OCI-LY7 (cell line): ENCODE results near the gene DCAF4. TPM values are rescaled to one million over a fixed set of nuclear protein-coding genes. Genes with fewer than 3 reads are reported as not detected.
"Not testable (repeated sequence)": the region's sequence is repeated elsewhere in the genome, so short reads cannot be mapped to it uniquely, and the experiment has no call there.

Experiments used
- BruUV-seq: library from RNA; stranded (reverse); fragments of 400-500 nt; replicated peaks from 2 replicates; lab custom pipeline; 2021; lab: Mats Ljungman, UMichigan
- CTCF ChIA-PET: fragments of 300-600 bp; sonication (Branson Sonifier 250); formaldehyde crosslinking; loops from one replicate; lab custom pipeline; 2022; ENCODE audit warnings: antibody characterized with exemption; ENCODE audit not compliant: unreplicated experiment; lab: Charles Lee
- POLR2A ChIA-PET: fragments of 300-600 bp; sonication (Branson Sonifier 250); formaldehyde crosslinking; loops from one replicate; lab custom pipeline; 2022; ENCODE audit warnings: antibody characterized with exemption; lab: Charles Lee
- DNase-seq: peaks from one replicate; pipeline ENCODE4 v3.0.0-alpha.2; 2015; ENCODE audit warnings: low spot score
- H2AFZ ChIP-seq: fragments of 200-600 bp; sonication (generic), shearing (Covaris generic); 2 replicates; pipeline ENCODE4 v1.6.1; 2014; ENCODE audit warnings: mild to moderate bottlenecking, antibody characterized with exemption, low read length, moderate library complexity
- H3K27ac ChIP-seq: fragments of 200-600 bp; sonication (generic); 2 replicates; pipeline ENCODE4 v1.5.1; 2014; ENCODE audit warnings: mixed run types, low read depth, mild to moderate bottlenecking, moderate library complexity, low read length, inconsistent platforms; ENCODE audit not compliant: poor library complexity, severe bottlenecking
- H3K36me3 ChIP-seq: fragments of 200-600 bp; sonication (generic); 2 replicates; pipeline ENCODE4 v1.6.1; 2014; ENCODE audit warnings: mild to moderate bottlenecking, antibody characterized with exemption, low read length, moderate library complexity, mixed read lengths; ENCODE audit not compliant: insufficient read depth
- H3K4me1 ChIP-seq: fragments of 200-600 bp; sonication (generic); 2 replicates; pipeline ENCODE4 v1.5.1; 2014; ENCODE audit warnings: mild to moderate bottlenecking, low read length; ENCODE audit not compliant: insufficient read depth, poor library complexity, severe bottlenecking
- H3K4me2 ChIP-seq: fragments of 200-600 bp; sonication (generic); 2 replicates; pipeline ENCODE4 v1.6.1; 2014; ENCODE audit warnings: mild to moderate bottlenecking, low read length
- H3K4me3 ChIP-seq: fragments of 200-600 bp; sonication (generic); 2 replicates; pipeline ENCODE4 v1.5.1; 2014; ENCODE audit warnings: mild to moderate bottlenecking, low read depth, low read length; ENCODE audit not compliant: poor library complexity, severe bottlenecking
- H3K79me2 ChIP-seq: fragments of 200-600 bp; sonication (generic); 2 replicates; pipeline ENCODE4 v1.6.1; 2016; ENCODE audit warnings: low read depth, mild to moderate bottlenecking, low read length, moderate library complexity, mixed read lengths; ENCODE audit not compliant: insufficient read depth
- H3K9me2 ChIP-seq: fragments of 200-600 bp; sonication (generic); 2 replicates; pipeline ENCODE4 v1.6.1; 2016; ENCODE audit warnings: mild to moderate bottlenecking, low read length, mixed read lengths; ENCODE audit not compliant: insufficient read depth
- H3K9me3 ChIP-seq: fragments of 200-600 bp; sonication (generic); 2 replicates; pipeline ENCODE4 v1.6.1; 2014; ENCODE audit warnings: mild to moderate bottlenecking, mixed run types, low read length, mixed read lengths
- H4K20me1 ChIP-seq: fragments of 200-600 bp; sonication (generic); 2 replicates; pipeline ENCODE4 v1.6.1; 2014; ENCODE audit warnings: mild to moderate bottlenecking, antibody characterized with exemption, low read length, moderate library complexity, mixed read lengths; ENCODE audit not compliant: insufficient read depth
- CTCF ChIP-seq: fragments of 200-600 bp; sonication (generic); conservative IDR thresholded peaks from 2 replicates; pipeline ENCODE4 v1.5.1; 2014; ENCODE audit warnings: mild to moderate bottlenecking, antibody characterized with exemption, low read length, moderate library complexity, mixed read lengths
- EZH2phosphoT487 ChIP-seq: fragments of 200-600 bp; sonication (generic); IDR thresholded peaks from 2 replicates; pipeline ENCODE4 v1.6.1; 2018; ENCODE audit warnings: low read depth, borderline replicate concordance, mild to moderate bottlenecking, mixed run types, antibody characterized with exemption, low read length, moderate library complexity, mixed read lengths
- intact Hi-C: fragments of 100-400 bp; cut with micrococcal nuclease; formaldehyde crosslinking; loops from one replicate; pipeline ENCODE4 v1.10.0; 2022; ENCODE audit not compliant: unreplicated experiment
- total RNA-seq, 2 experiments: library from RNA; depleted of rRNA in 1 of 2; stranded (reverse); fragments of >200 nt in 1 of 2; shearing (Covaris generic) in 1 of 2; gene quantifications; 2 replicates each; pipeline ENCODE4 v1.2.3, GENCODE V29; 2014 to 2022

The DCAF4 gene
- total RNA-seq, 2 experiments from 2014 or later: 31.1 to 48.8 TPM

- Histone ChIP-seq H3K36me3 (peaks cover 7% of the 10 kb centered on the region), H3K27ac (no peak overlapping the region), H3K4me3 (no peak overlapping the region), H3K4me1 (peaks cover 11% of the 10 kb centered on the region), H4K20me1 (no peaks in the 10 kb centered on the region), H3K79me2 (no peaks in the 10 kb centered on the region), H3K9me2 (no peaks in the 10 kb centered on the region), H3K4me2 (no peak overlapping the region), H3K9me3 (no peaks in the 10 kb centered on the region), H2AFZ (no peak overlapping the region)
- intact Hi-C loops: no loop called here
- no TSS peak for BruUV-seq
- no peak for DNase-seq
- ChIA-PET CTCF (no interaction called here), POLR2A (no interaction called here)
- TF ChIP-seq EZH2phosphoT487: no peak
- TF ChIP-seq CTCF: no peak
Observed at GRCh38 chr14:73003681-73004080, 77.4 kb downstream of the DCAF4 start.

- H3K9me2 ChIP-seq, H2AFZ ChIP-seq, CTCF ChIA-PET, H3K4me3 ChIP-seq, DNase-seq, BruUV-seq, H3K27ac ChIP-seq, H3K79me2 ChIP-seq, intact Hi-C loops, H4K20me1 ChIP-seq, H3K4me2 ChIP-seq, H3K9me3 ChIP-seq: not testable (repeated sequence)
- Histone ChIP-seq H3K36me3 (peaks cover 13% of the 10 kb centered on the region), H3K4me1 (peaks cover 11% of the 10 kb centered on the region)
- POLR2A ChIA-PET: interaction anchor here (0.7 kb wide), 1 partner anchor 29 kb away, joined by 3 read pairs; no protein-coding TSS in a partner anchor
Observed at GRCh38 chr14:73004641-73005040, 78.4 kb downstream of the DCAF4 start.

GRCh38 chr14:73007835-73008234 is 81.6 kb downstream of the DCAF4 start:
- H3K4me3 ChIP-seq: no peak overlapping the region
- ChIA-PET CTCF (no interaction called here), POLR2A (interaction anchor here (1.0 kb wide), 1 partner anchor 19 kb away, joined by 3 read pairs; the partner anchor contains the start of gene ZFYVE1)
- no peak for TF ChIP-seq CTCF
- no peak for TF ChIP-seq EZH2phosphoT487
- no peaks in the 10 kb centered on the region for H3K9me2 ChIP-seq
- H3K27ac ChIP-seq: no peak overlapping the region
- peaks cover 23% of the 10 kb centered on the region for H3K36me3 ChIP-seq
- H3K79me2 ChIP-seq: no peaks in the 10 kb centered on the region
- intact Hi-C loops: no loop called here
- no peak overlapping the region for H3K4me2 ChIP-seq
- no peaks in the 10 kb centered on the region for H4K20me1 ChIP-seq
- BruUV-seq: no TSS peak
- DNase-seq: no peak
- H3K4me1 ChIP-seq: peaks cover 11% of the 10 kb centered on the region
- H2AFZ ChIP-seq: no peak overlapping the region
- no peaks in the 10 kb centered on the region for H3K9me3 ChIP-seq
